Prostate gland (tissue), 2 donors: ENCODE data around the gene ACAD9. TPM values are rescaled to one million over a fixed set of nuclear protein-coding genes. Genes with fewer than 3 reads are reported as not detected.

Source experiments
- DNase-seq: peaks from one replicate; pipeline ENCODE4 v3.0.0-alpha.2; 2019; ENCODE audit warnings: low spot score
- H3K27ac ChIP-seq, 2 donors: fragments of 200-600 bp; sonication (generic); 2 replicates each; pipeline ENCODE4 v1.5.1; 2017 to 2019
- H3K27me3 ChIP-seq: fragments of 200-600 bp; sonication (generic); replicated peaks from 2 replicates; pipeline ENCODE4 v1.5.1; 2019; ENCODE audit not compliant: insufficient read depth
- H3K36me3 ChIP-seq, 2 donors: fragments of 200-600 bp; sonication (generic); 1 replicate in 1 of 2; 2 replicates in 1 of 2; pipeline versions ENCODE4 v1.5.1 to v1.8.1; 2017 to 2019
- H3K4me1 ChIP-seq: fragments of 200-600 bp; sonication (generic); replicated peaks from 2 replicates; pipeline ENCODE4 v1.5.1; 2019
- H3K4me3 ChIP-seq, 2 donors: fragments of 200-600 bp; sonication (generic); 2 replicates each; pipeline ENCODE4 v1.5.1; 2017 to 2019
- H3K9me3 ChIP-seq: fragments of 200-600 bp; sonication (generic); 2 replicates; pipeline ENCODE4 v1.5.1; 2017
- POLR2A ChIP-seq: fragments of 450-650 bp; IDR thresholded peaks from one replicate; pipeline ENCODE4 v1.6.1; 2016; ENCODE audit warnings: antibody characterized with exemption, mild to moderate bottlenecking
- POLR2AphosphoS5 ChIP-seq: sonication (generic); formaldehyde crosslinking; IDR thresholded peaks from one replicate; pipeline ENCODE4 v1.6.1; 2017; ENCODE audit warnings: antibody characterized with exemption
- WGBS: methylation state at CpG from one replicate; pipeline ENCODE4 v1.1.5; 2018; 5-methylcytosine and 5-hydroxymethylcytosine counted together
- intact Hi-C: fragments of 100-400 bp; cut with DNase I; formaldehyde crosslinking; loops from one replicate; pipeline ENCODE4 v1.14.2; 2022
- total RNA-seq, 2 donors: library from RNA; depleted of rRNA; stranded (reverse); fragments of >200 nt; gene quantifications; one replicate each; pipeline ENCODE4 v1.1.0, GENCODE V29; 2016
- TF ChIP-seq, protein P1 (sequence below), 4 experiments: fragments of 200-600 bp in 2 of 4; fragments of 450-650 bp in 2 of 4; sonication (generic) in 2 of 4; IDR thresholded peaks; 1 replicate in 3 of 4; 2 replicates in 1 of 4; pipeline ENCODE4 v1.5.1; 2016 to 2019; ENCODE audit warnings: antibody characterized with exemption in 4 of 4, mild to moderate bottlenecking in 2 of 4, moderate library complexity in 2 of 4

Gene ACAD9
- total RNA-seq, 2 donors from 2014 or later = 39.3 to 66.5 TPM

DNA sequence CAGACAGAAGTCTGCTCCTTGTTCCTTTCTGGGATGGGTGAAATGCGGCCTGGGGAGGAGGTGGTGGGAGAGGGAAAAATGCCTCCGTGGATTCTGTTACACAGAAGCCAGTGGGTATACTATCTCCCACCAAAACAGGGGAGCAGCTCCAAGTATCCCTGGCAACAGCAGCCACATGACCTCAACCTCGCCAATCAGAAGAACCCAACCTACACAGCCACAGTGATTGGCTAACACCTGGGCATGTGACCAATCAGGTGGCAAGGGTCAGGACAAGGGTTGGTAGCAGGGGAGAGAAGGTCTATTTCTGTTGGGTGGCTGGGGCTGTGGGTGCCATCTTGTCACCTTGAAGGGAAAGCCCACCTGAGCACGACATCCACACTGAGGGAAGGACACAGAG is 9.1 kb upstream of the ACAD9 start:
- no peak overlapping the region for H3K4me3 ChIP-seq
- H3K36me3 ChIP-seq = no peaks in the 10 kb centered on the region
- intact Hi-C loops = no loop called here
- TF ChIP-seq, protein P1, sequence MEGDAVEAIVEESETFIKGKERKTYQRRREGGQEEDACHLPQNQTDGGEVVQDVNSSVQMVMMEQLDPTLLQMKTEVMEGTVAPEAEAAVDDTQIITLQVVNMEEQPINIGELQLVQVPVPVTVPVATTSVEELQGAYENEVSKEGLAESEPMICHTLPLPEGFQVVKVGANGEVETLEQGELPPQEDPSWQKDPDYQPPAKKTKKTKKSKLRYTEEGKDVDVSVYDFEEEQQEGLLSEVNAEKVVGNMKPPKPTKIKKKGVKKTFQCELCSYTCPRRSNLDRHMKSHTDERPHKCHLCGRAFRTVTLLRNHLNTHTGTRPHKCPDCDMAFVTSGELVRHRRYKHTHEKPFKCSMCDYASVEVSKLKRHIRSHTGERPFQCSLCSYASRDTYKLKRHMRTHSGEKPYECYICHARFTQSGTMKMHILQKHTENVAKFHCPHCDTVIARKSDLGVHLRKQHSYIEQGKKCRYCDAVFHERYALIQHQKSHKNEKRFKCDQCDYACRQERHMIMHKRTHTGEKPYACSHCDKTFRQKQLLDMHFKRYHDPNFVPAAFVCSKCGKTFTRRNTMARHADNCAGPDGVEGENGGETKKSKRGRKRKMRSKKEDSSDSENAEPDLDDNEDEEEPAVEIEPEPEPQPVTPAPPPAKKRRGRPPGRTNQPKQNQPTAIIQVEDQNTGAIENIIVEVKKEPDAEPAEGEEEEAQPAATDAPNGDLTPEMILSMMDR (IDR thresholded peaks at IDR 0.05) = no peak
- TF ChIP-seq POLR2AphosphoS5 (no peak), POLR2A (no peak)
- DNase-seq = no peak
- H3K27me3 ChIP-seq = no peaks in the 10 kb centered on the region
- no peaks in the 10 kb centered on the region for H3K4me1 ChIP-seq
- H3K27ac ChIP-seq = no peak overlapping the region
- H3K9me3 ChIP-seq = no peaks in the 10 kb centered on the region
- WGBS = 87% methylated on average over 4 of the region's 4 CpGs

DNA sequence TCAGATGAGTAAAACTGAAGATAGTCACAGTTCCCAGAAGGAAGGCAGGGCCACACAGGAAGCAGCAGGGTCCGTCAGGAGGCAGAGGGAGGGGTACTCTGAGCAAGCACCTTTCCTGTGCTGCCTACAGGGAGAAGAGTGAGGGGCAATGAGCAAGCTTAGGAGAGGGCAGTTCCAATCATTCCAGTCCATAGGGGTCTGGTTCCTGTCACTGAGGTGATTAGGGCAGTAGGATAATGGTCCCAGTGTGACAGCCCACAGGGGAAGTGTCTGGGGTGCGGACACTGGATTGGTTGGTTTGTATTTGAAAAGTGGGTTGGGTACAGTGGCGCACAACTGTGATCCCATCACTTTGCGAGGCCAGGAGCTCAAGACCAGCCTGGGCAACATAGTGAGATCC is 7.1 kb upstream of the ACAD9 start:
- H3K4me1 ChIP-seq = no peaks in the 10 kb centered on the region
- H3K27ac ChIP-seq = no peak overlapping the region
- H3K27me3 ChIP-seq = no peaks in the 10 kb centered on the region
- 85% methylated on average over 4 of the region's 4 CpGs for WGBS
- TF ChIP-seq, protein P1 (IDR thresholded peaks at IDR 0.05) = no peak
- TF ChIP-seq POLR2AphosphoS5 = no peak
- TF ChIP-seq POLR2A = no peak
- no peaks in the 10 kb centered on the region for H3K9me3 ChIP-seq
- intact Hi-C loops = no loop called here
- no peaks in the 10 kb centered on the region for H3K36me3 ChIP-seq
- no peak for DNase-seq
- no peak overlapping the region for H3K4me3 ChIP-seq

DNA sequence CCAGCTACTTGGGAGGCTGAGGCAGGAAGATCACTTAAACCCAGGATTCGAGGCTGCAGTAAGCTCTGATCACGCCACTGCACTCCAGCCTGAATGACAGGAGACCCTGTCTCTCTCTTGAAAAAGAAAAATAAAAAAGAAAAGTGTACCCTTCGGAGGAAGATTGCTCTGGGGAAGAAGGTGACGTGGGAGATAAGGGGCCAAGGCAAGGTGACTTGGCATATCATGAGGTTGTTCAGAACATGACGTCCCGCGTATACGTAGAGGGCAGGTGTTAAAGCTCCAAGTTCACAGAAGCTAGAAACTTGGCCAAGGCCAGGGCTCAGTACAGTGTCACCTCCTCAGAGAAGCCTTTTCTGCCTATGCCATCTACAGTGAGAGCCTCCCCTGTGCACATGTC is 6.7 kb upstream of the ACAD9 start:
- no peak for DNase-seq
- TF ChIP-seq POLR2A (no peak), POLR2AphosphoS5 (no peak)
- TF ChIP-seq, protein P1 (IDR thresholded peaks at IDR 0.05) = no peak
- Histone ChIP-seq H3K27ac (no peak overlapping the region), H3K9me3 (no peaks in the 10 kb centered on the region), H3K27me3 (no peaks in the 10 kb centered on the region), H3K4me1 (no peaks in the 10 kb centered on the region), H3K36me3 (no peaks in the 10 kb centered on the region), H3K4me3 (no peak overlapping the region)
- WGBS = 89% methylated on average over 8 of the region's 8 CpGs
- intact Hi-C loops = no loop called here

DNA sequence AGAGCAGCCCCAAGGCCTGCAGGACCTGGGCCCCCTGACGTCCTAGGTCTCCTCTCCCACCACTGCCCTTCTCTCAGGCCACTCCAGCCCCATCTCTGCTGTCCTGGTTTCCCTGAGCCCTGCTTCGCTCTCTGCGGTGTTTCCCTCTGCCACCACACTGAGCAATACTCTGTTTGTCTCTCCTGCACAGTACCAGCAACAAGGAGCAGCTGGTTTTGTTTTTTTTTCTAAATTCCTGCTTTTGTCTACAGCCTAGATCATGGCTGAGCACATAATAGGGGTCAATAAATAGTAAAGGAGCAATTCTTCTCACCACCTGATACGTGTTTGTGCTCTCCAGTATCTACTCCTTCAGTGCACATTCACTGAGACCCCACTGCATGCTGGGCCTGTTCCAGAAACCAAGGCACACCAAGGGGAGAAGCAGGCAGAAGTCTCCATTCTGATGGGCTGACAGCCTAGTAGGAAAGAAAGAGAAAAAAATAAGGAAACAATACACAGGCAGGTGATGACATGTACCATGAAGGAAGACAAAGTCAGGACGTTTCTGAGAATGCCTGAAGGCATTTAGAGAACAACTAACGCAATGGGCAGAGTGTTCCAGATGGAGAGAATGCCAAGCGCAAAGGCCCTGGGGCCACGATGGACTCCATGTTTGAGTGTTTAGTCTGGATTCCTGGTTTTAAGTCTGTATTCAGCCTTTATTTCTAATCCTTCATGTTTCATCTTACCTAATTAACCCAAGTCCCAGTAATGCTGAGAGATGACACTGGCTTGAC is 6.0 kb upstream of the ACAD9 start:
- H3K4me1 ChIP-seq = no peaks in the 10 kb centered on the region
- TF ChIP-seq, protein P1 (IDR thresholded peaks at IDR 0.05) = no peak
- TF ChIP-seq POLR2AphosphoS5 (no peak), POLR2A (no peak)
- H3K36me3 ChIP-seq = no peaks in the 10 kb centered on the region
- DNase-seq = no peak
- H3K4me3 ChIP-seq = no peak overlapping the region
- intact Hi-C loops = no loop called here
- no peak overlapping the region for H3K27ac ChIP-seq
- WGBS = 58% methylated on average over 8 of the region's 8 CpGs
- no peaks in the 10 kb centered on the region for H3K9me3 ChIP-seq
- no peaks in the 10 kb centered on the region for H3K27me3 ChIP-seq
